ENCODE measurements around the gene SLC39A10. TPM values are rescaled to one million over a fixed set of nuclear protein-coding genes. Genes with fewer than 3 reads are reported as not detected.

The SLC39A10 gene
- total RNA-seq, 4 donors from 2014 or later: 4.9 to 34.4 (median 12.4) TPM

DNA sequence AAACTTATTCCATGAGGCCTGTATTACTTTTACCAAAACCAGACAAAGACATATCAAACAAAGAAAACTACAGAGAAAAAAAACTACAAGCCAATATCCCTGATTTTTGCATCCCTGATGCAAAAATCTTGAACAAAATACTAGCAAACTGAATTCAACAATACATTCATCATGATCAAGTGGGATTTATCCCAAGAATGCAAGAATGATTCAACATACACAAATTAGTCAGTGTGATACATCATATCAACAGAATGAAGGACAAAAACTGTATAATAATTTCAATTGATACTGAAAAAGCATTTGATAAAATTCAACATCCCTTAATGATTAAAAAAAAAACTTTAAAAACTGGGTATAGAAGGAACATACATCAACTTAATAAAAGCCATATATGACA lies 106.8 kb downstream of the SLC39A10 start:
- Histone ChIP-seq H3K36me3 (no peaks in the 10 kb centered on the region), H3K4me3 (no peak overlapping the region), H3K27ac (no peak overlapping the region), H3K4me1 (no peaks in the 10 kb centered on the region), H3K9me3 (no peaks in the 10 kb centered on the region), H3K27me3 (no peaks in the 10 kb centered on the region)
- intact Hi-C loops (cut with DNase I; ENCODE audit: low total_unique reads) (no loop called here), in situ Hi-C loops (cut with MboI; ENCODE audit: low pct_ligation_motif_present in 1 of 4, low pct_unique_long_range_greater_than_20kb in 1 of 4, low sequenced_read_pairs in 3 of 4) (no loop called here)
- no peak for DNase-seq
- TF ChIP-seq EP300 (IDR thresholded peaks at IDR 0.05; ENCODE audit: low read depth) (no peak), POLR2AphosphoS5 (IDR thresholded peaks at IDR 0.05) (no peak), POLR2A (IDR thresholded peaks at IDR 0.05) (no peak), CTCF (IDR thresholded peaks at IDR 0.05) (no peak)

GRCh38 chr2:195766691-195767090 lies 109.7 kb downstream of the SLC39A10 start:
- TF ChIP-seq CTCF (IDR thresholded peaks at IDR 0.05) (no peak), EP300 (IDR thresholded peaks at IDR 0.05; ENCODE audit: low read depth) (no peak), POLR2AphosphoS5 (IDR thresholded peaks at IDR 0.05) (no peak), POLR2A (IDR thresholded peaks at IDR 0.05) (no peak)
- in situ Hi-C loops (cut with MboI; ENCODE audit: low pct_ligation_motif_present in 1 of 4, low pct_unique_long_range_greater_than_20kb in 1 of 4, low sequenced_read_pairs in 3 of 4): no loop called here
- no peaks in the 10 kb centered on the region for H3K27me3 ChIP-seq
- peaks cover 0 to 2% of the 10 kb centered on the region in 2 donors for H3K9me3 ChIP-seq
- DNase-seq: no peak
- H3K4me1 ChIP-seq: no peaks in the 10 kb centered on the region
- WGBS, 2 donors (ENCODE audit: low coverage in 1 of 2): 100% methylated on average over 1 of the region's 1 CpG
- H3K36me3 ChIP-seq: no peaks in the 10 kb centered on the region
- intact Hi-C loops (cut with DNase I; ENCODE audit: low total_unique reads): no loop called here
- no peak overlapping the region for H3K27ac ChIP-seq
- H3K4me3 ChIP-seq: no peak overlapping the region

GRCh38 chr2:195768431-195768830 lies 111.4 kb downstream of the SLC39A10 start:
- WGBS, 2 donors (ENCODE audit: low coverage in 1 of 2): 71 to 86% methylated on average over 2 of the region's 2 CpGs
- in situ Hi-C loops (cut with MboI; ENCODE audit: low pct_ligation_motif_present in 1 of 4, low pct_unique_long_range_greater_than_20kb in 1 of 4, low sequenced_read_pairs in 3 of 4): no loop called here
- TF ChIP-seq POLR2A (IDR thresholded peaks at IDR 0.05): no peak
- TF ChIP-seq CTCF (IDR thresholded peaks at IDR 0.05): no peak
- no peak for TF ChIP-seq POLR2AphosphoS5 (IDR thresholded peaks at IDR 0.05)
- no peak for TF ChIP-seq EP300 (IDR thresholded peaks at IDR 0.05; ENCODE audit: low read depth)

GRCh38 chr2:195769975-195770374 lies 112.9 kb downstream of the SLC39A10 start:
- no peaks in the 10 kb centered on the region for H3K27me3 ChIP-seq
- TF ChIP-seq POLR2AphosphoS5 (IDR thresholded peaks at IDR 0.05): no peak
- no peak for TF ChIP-seq CTCF (IDR thresholded peaks at IDR 0.05)
- TF ChIP-seq POLR2A (IDR thresholded peaks at IDR 0.05): no peak
- no peak for TF ChIP-seq EP300 (IDR thresholded peaks at IDR 0.05; ENCODE audit: low read depth)
- no peak for DNase-seq
- in situ Hi-C loops (cut with MboI; ENCODE audit: low pct_ligation_motif_present in 1 of 4, low pct_unique_long_range_greater_than_20kb in 1 of 4, low sequenced_read_pairs in 3 of 4) (no loop called here), intact Hi-C loops (cut with DNase I; ENCODE audit: low total_unique reads) (loop anchor here (5.0 kb wide), 1 partner anchor 377 kb away; no protein-coding TSS in a partner anchor)
- no peak overlapping the region for H3K27ac ChIP-seq
- peaks cover 0 to 2% of the 10 kb centered on the region in 2 donors for H3K9me3 ChIP-seq
- H3K36me3 ChIP-seq: no peaks in the 10 kb centered on the region
- H3K4me1 ChIP-seq: no peaks in the 10 kb centered on the region
- no peak overlapping the region for H3K4me3 ChIP-seq

More at GRCh38 chr2:195768431-195768830, 111.4 kb downstream of the SLC39A10 start:
- Histone ChIP-seq H3K9me3 (peaks cover 0 to 2% of the 10 kb centered on the region in 2 donors), H3K27ac (no peak overlapping the region), H3K27me3 (no peaks in the 10 kb centered on the region), H3K4me3 (no peak overlapping the region), H3K4me1 (no peaks in the 10 kb centered on the region), H3K36me3 (no peaks in the 10 kb centered on the region)
- no peak for DNase-seq
- intact Hi-C loops (cut with DNase I; ENCODE audit: low total_unique reads): no loop called here
